Mucosa of descending colon (tissue), 3 donors: ENCODE measurements around the gene TMEM18. TPM values are rescaled to one million over a fixed set of nuclear protein-coding genes. Genes with fewer than 3 reads are reported as not detected.

ENCODE experiments used
- ATAC-seq: fragments of 200-7000 bp; cut with Tn5 transposase; one replicate; pipeline ENCODE4 v1.9.1; 2020; ENCODE audit warnings: mild to moderate bottlenecking, moderate library complexity
- DNase-seq, 3 donors: peaks; one replicate each; pipeline ENCODE4 v3.0.0-alpha.2; 2020
- H3K36me3 ChIP-seq: fragments of 200-600 bp; one replicate; pipeline ENCODE4 v1.8.0; 2021; ENCODE audit warnings: low read depth, mild to moderate bottlenecking
- H3K4me1 ChIP-seq: fragments of 200-600 bp; one replicate; pipeline ENCODE4 v1.8.0; 2021; ENCODE audit warnings: low read depth, mild to moderate bottlenecking
- H3K4me3 ChIP-seq: fragments of 200-600 bp; one replicate; pipeline ENCODE4 v1.8.0; 2021; ENCODE audit warnings: mild to moderate bottlenecking
- H3K9me3 ChIP-seq: fragments of 200-600 bp; one replicate; pipeline ENCODE4 v1.8.0; 2021; ENCODE audit warnings: mild to moderate bottlenecking
- CTCF ChIP-seq: fragments of 200-600 bp; IDR thresholded peaks from one replicate; pipeline ENCODE4 v1.8.0; 2022; ENCODE audit warnings: antibody characterized with exemption, mild to moderate bottlenecking
- intact Hi-C, 2 donors: fragments of 100-400 bp; cut with DNase I in 1 of 2; cut with micrococcal nuclease in 1 of 2; formaldehyde crosslinking; loops; one replicate each; pipeline versions ENCODE4 v1.11.0 to v1.11.1; 2022; cut with DNase I, micrococcal nuclease
- total RNA-seq, 3 donors: library from RNA; stranded (reverse); fragmentation: NEBNext Ultra II Directional in 2 of 3; extraction: Animal tissue kit (Norgen Biotek cat#: 25700) in 2 of 3; gene quantifications; one replicate each; pipeline versions ENCODE4 v1.2.1 to v1.2.4, GENCODE V29; 2021 to 2023
- donor health status: DM: no; HTN: no; CAD: no; lungs with moderate emphysema.
- donor health status: DM: no; HTN: no; CAD: no.
- donor health status: DM: no; HTN: yes; CAD: no.

The TMEM18 gene
- total RNA-seq, 3 donors from 2014 or later = 13.9 to 22.3 (median 19.0) TPM

- DNase-seq = peak in 1 of 3 donors; percentile 33
- intact Hi-C loops = no loop called here
- TF ChIP-seq CTCF = no peak
These were observed 30.1 kb downstream of the TMEM18 start for GRCh38 chr2:647003-647560.

GRCh38 chr2:644871-645270 lies 32.3 kb downstream of the TMEM18 start:
- Histone ChIP-seq H3K4me1 (no peaks in the 10 kb centered on the region), H3K9me3 (no peaks in the 10 kb centered on the region), H3K36me3 (no peaks in the 10 kb centered on the region), H3K4me3 (no peak overlapping the region)
- intact Hi-C loops = no loop called here
- DNase-seq = peak in 1 of 3 donors; percentile 19
- no peak for TF ChIP-seq CTCF
- no peak for ATAC-seq

More at GRCh38 chr2:647003-647560, 30.1 kb downstream of the TMEM18 start:
- no peaks in the 10 kb centered on the region for H3K36me3 ChIP-seq
- no peak for ATAC-seq
- no peaks in the 10 kb centered on the region for H3K4me1 ChIP-seq
- H3K4me3 ChIP-seq = no peak overlapping the region
- H3K9me3 ChIP-seq = no peaks in the 10 kb centered on the region

GRCh38 chr2:643761-644160 lies 33.4 kb downstream of the TMEM18 start:
- no peak overlapping the region for H3K4me3 ChIP-seq
- no peaks in the 10 kb centered on the region for H3K36me3 ChIP-seq
- DNase-seq (no peak), ATAC-seq (no peak)
- no peaks in the 10 kb centered on the region for H3K4me1 ChIP-seq
- no peak for TF ChIP-seq CTCF
- intact Hi-C loops = no loop called here
- H3K9me3 ChIP-seq = no peaks in the 10 kb centered on the region

GRCh38 chr2:643334-643733 lies 33.9 kb downstream of the TMEM18 start:
- no peak overlapping the region for H3K4me3 ChIP-seq
- no peak for TF ChIP-seq CTCF
- DNase-seq (no peak), ATAC-seq (no peak)
- no peaks in the 10 kb centered on the region for H3K36me3 ChIP-seq
- intact Hi-C loops = no loop called here
- H3K9me3 ChIP-seq = no peaks in the 10 kb centered on the region
- no peaks in the 10 kb centered on the region for H3K4me1 ChIP-seq

- ATAC-seq = no peak
These were observed 35.1 kb downstream of the TMEM18 start for GRCh38 chr2:641872-642815.

More at GRCh38 chr2:641872-642815, 35.1 kb downstream of the TMEM18 start:
- Histone ChIP-seq H3K4me1 (no peaks in the 10 kb centered on the region), H3K36me3 (no peaks in the 10 kb centered on the region), H3K9me3 (no peaks in the 10 kb centered on the region), H3K4me3 (no peak overlapping the region)
- TF ChIP-seq CTCF = no peak
- DNase-seq = no peak
- intact Hi-C loops = no loop called here
